C4-2B (cell line): ENCODE data around the gene RPL29.

Experiments used
- H3K27ac ChIP-seq: fragments of 450-650 bp; 2 replicates; pipeline ENCODE4 v1.5.1; 2017
- CTCF ChIP-seq: fragments of 450-650 bp; conservative IDR thresholded peaks from 2 replicates; pipeline ENCODE4 v1.5.1; 2017; ENCODE audit warnings: mild to moderate bottlenecking
- ZFX ChIP-seq: fragments of 450-650 bp; IDR thresholded peaks from 2 replicates; pipeline ENCODE4 v1.6.1; 2017

The RPL29 gene

GRCh38 chr3:51966016-51966415 lies 29.7 kb downstream of the RPL29 start:
- TF ChIP-seq ZFX (no peak), CTCF (no peak)

GRCh38 chr3:51964521-51964920 lies 31.2 kb downstream of the RPL29 start:
- H3K27ac ChIP-seq = no peak overlapping the region
- TF ChIP-seq ZFX (no peak), CTCF (no peak)

More at GRCh38 chr3:51966016-51966415, 29.7 kb downstream of the RPL29 start:
- no peak overlapping the region; the same call in 1 of the 2 replicates for H3K27ac ChIP-seq

- TF ChIP-seq CTCF (no peak), ZFX (no peak)
- H3K27ac ChIP-seq = no peak overlapping the region
Measured at GRCh38 chr3:51963951-51964451, 31.7 kb downstream of the RPL29 start.

- no peak overlapping the region for H3K27ac ChIP-seq
- TF ChIP-seq ZFX (no peak), CTCF (no peak)
Measured at GRCh38 chr3:51962854-51963530, 32.7 kb downstream of the RPL29 start.

- TF ChIP-seq CTCF (no peak), ZFX (no peak)
Measured at GRCh38 chr3:51961602-51962569, 33.8 kb downstream of the RPL29 start.

GRCh38 chr3:51961011-51961410 lies 34.7 kb downstream of the RPL29 start:
- H3K27ac ChIP-seq = no peak overlapping the region

More at GRCh38 chr3:51961602-51962569, 33.8 kb downstream of the RPL29 start:
- no peak overlapping the region for H3K27ac ChIP-seq

More at GRCh38 chr3:51961011-51961410, 34.7 kb downstream of the RPL29 start:
- TF ChIP-seq ZFX = no peak
- no peak for TF ChIP-seq CTCF
